Fibroblast of lung (primary cell): ENCODE results near the gene SRSF5. TPM values are rescaled to one million over a fixed set of nuclear protein-coding genes. Genes with fewer than 3 reads are reported as not detected.

Experiments
- DNase-seq, 2 donors: peaks; one replicate each; pipeline versions ENCODE4 v3.0.0 to v3.0.0-alpha.2; 2010; ENCODE audit warnings: low read depth in 2 of 2
- H2AFZ ChIP-seq: 2 replicates; pipeline ENCODE4 v1.5.1; 2012; ENCODE audit warnings: low read length, control low read depth, inconsistent platforms
- H3K27ac ChIP-seq: 2 replicates; pipeline ENCODE4 v1.5.1; 2011; ENCODE audit warnings: low read length, control low read depth; ENCODE audit not compliant: insufficient read depth
- H3K27me3 ChIP-seq: 2 replicates; pipeline ENCODE4 v1.5.1; 2011; ENCODE audit warnings: mild to moderate bottlenecking, low read length; ENCODE audit not compliant: control insufficient read depth, insufficient read depth
- H3K36me3 ChIP-seq: 2 replicates; pipeline ENCODE4 v1.5.1; 2011; ENCODE audit warnings: low read length; ENCODE audit not compliant: control insufficient read depth, insufficient read depth
- H3K4me1 ChIP-seq: 2 replicates; pipeline ENCODE4 v1.5.1; 2011; ENCODE audit warnings: low read length; ENCODE audit not compliant: control insufficient read depth, insufficient read depth; ENCODE audit errors: extremely low read depth
- H3K4me2 ChIP-seq: 2 replicates; pipeline ENCODE4 v1.5.1; 2011; ENCODE audit warnings: low read length, control low read depth; ENCODE audit not compliant: insufficient read depth; ENCODE audit errors: extremely low read depth
- H3K4me3 ChIP-seq, 4 experiments: fragments of 200-600 bp in 1 of 4; sonication (generic) in 1 of 4; replicated peaks in 1 of 4; 2 replicates each; pipeline ENCODE4 v1.5.1; 2011 to 2016; ENCODE audit warnings: low read length in 4 of 4, low read depth in 3 of 4, mild to moderate bottlenecking in 3 of 4, control low read depth in 2 of 4, inconsistent platforms in 1 of 4, mixed read lengths in 1 of 4; ENCODE audit not compliant: insufficient read depth in 1 of 4; ENCODE audit errors: control extremely low read depth in 1 of 4
- H3K79me2 ChIP-seq: 2 replicates; pipeline ENCODE4 v1.5.1; 2012; ENCODE audit warnings: mild to moderate bottlenecking, low read length, inconsistent platforms; ENCODE audit not compliant: control insufficient read depth, insufficient read depth
- H3K9ac ChIP-seq: 2 replicates; pipeline ENCODE4 v1.5.1; 2011; ENCODE audit warnings: mild to moderate bottlenecking, low read length, control low read depth; ENCODE audit not compliant: insufficient read depth
- H3K9me3 ChIP-seq: 2 replicates; pipeline ENCODE4 v1.5.1; 2012; ENCODE audit warnings: low read depth, low read length; ENCODE audit not compliant: control insufficient read depth, insufficient read depth
- H4K20me1 ChIP-seq: 2 replicates; pipeline ENCODE4 v1.5.1; 2011; ENCODE audit warnings: low read length; ENCODE audit not compliant: control insufficient read depth, insufficient read depth; ENCODE audit errors: extremely low read depth
- EZH2 ChIP-seq: IDR thresholded peaks from 2 replicates; pipeline ENCODE4 v1.5.1; 2012; ENCODE audit warnings: low read length, control low read depth, mild to moderate bottlenecking; ENCODE audit errors: missing control alignments
- polyA plus RNA-seq, 2 donors: library from polyadenylated mRNA; depleted of rRNA in 1 of 2; stranded (reverse) in 1 of 2; unstranded in 1 of 2; fragments of >200 nt; gene quantifications; 2 replicates each; pipeline ENCODE4 v1.2.1, GENCODE V29; 2011 to 2012; ENCODE audit warnings: missing spikeins in 1 of 2
- total RNA-seq: library from RNA; depleted of rRNA; stranded (reverse); fragments of >200 nt; gene quantifications from 2 replicates; pipeline ENCODE4 v1.2.1, GENCODE V29; 2014
- TF ChIP-seq, protein P1 (sequence below), 2 donors: IDR thresholded peaks in 1 of 2; conservative IDR thresholded peaks in 1 of 2; 1 replicate in 1 of 2; 2 replicates in 1 of 2; pipeline ENCODE4 v1.5.1; 2011 to 2012; ENCODE audit warnings: low read length in 2 of 2, control low read depth in 1 of 2, inconsistent platforms in 1 of 2, low read depth in 1 of 2, mild to moderate bottlenecking in 1 of 2

Gene SRSF5
- total and polyA plus RNA-seq, 2 donors (not counting 1 experiment from before 2014, with no cell fraction given), result 141 to 283 TPM

DNA sequence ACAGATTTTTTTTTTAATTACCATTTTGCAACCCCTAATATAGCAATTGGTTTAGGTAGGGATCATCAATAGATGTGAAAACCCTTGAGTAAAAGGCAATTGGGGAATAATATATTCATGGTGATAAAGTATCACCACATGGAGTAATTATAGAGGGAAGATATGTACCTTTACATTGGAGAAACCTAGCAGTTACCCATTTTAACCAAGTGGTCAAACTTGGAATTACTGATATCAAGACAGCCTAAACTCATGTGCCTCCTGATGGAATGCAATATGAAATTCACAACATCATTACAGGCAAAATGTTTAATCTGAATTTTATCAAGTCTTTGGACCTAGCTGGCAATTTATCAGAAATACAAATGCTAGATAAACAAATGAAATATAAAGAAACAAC, 36.8 kb downstream of the SRSF5 start:
- Histone ChIP-seq H3K36me3 (no peaks in the 10 kb centered on the region), H3K27me3 (peaks cover 3% of the 10 kb centered on the region), H3K9me3 (no peaks in the 10 kb centered on the region), H3K4me3 (no peak overlapping the region), H3K4me2 (no peak overlapping the region), H3K79me2 (no peaks in the 10 kb centered on the region), H3K27ac (no peak overlapping the region), H3K4me1 (no peaks in the 10 kb centered on the region), H3K9ac (no peak overlapping the region), H2AFZ (no peak overlapping the region), H4K20me1 (no peaks in the 10 kb centered on the region)
- TF ChIP-seq EZH2, result no peak
- TF ChIP-seq, protein P1, sequence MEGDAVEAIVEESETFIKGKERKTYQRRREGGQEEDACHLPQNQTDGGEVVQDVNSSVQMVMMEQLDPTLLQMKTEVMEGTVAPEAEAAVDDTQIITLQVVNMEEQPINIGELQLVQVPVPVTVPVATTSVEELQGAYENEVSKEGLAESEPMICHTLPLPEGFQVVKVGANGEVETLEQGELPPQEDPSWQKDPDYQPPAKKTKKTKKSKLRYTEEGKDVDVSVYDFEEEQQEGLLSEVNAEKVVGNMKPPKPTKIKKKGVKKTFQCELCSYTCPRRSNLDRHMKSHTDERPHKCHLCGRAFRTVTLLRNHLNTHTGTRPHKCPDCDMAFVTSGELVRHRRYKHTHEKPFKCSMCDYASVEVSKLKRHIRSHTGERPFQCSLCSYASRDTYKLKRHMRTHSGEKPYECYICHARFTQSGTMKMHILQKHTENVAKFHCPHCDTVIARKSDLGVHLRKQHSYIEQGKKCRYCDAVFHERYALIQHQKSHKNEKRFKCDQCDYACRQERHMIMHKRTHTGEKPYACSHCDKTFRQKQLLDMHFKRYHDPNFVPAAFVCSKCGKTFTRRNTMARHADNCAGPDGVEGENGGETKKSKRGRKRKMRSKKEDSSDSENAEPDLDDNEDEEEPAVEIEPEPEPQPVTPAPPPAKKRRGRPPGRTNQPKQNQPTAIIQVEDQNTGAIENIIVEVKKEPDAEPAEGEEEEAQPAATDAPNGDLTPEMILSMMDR (conservative IDR thresholded peaks at IDR 0.05 in 1 of 2, IDR thresholded peaks at IDR 0.05 in 1 of 2; ENCODE audit: low read depth in 1 of 2, low read length in 2 of 2), result peak in 1 of 2 donors; percentile 30
- DNase-seq, result no peak

GRCh38 chr14:69804902-69805301, 38.0 kb downstream of the SRSF5 start:
- Histone ChIP-seq H3K4me1 (no peaks in the 10 kb centered on the region), H3K4me2 (no peak overlapping the region), H3K9me3 (no peaks in the 10 kb centered on the region), H3K9ac (no peak overlapping the region), H4K20me1 (no peaks in the 10 kb centered on the region), H3K36me3 (no peaks in the 10 kb centered on the region), H2AFZ (no peak overlapping the region), H3K79me2 (no peaks in the 10 kb centered on the region), H3K27me3 (peaks cover 3% of the 10 kb centered on the region), H3K4me3 (no peak overlapping the region), H3K27ac (no peak overlapping the region)
- no peak for TF ChIP-seq EZH2
- TF ChIP-seq, protein P1 (conservative IDR thresholded peaks at IDR 0.05 in 1 of 2, IDR thresholded peaks at IDR 0.05 in 1 of 2; ENCODE audit: low read depth in 1 of 2, low read length in 2 of 2), result no peak
- no peak for DNase-seq

DNA sequence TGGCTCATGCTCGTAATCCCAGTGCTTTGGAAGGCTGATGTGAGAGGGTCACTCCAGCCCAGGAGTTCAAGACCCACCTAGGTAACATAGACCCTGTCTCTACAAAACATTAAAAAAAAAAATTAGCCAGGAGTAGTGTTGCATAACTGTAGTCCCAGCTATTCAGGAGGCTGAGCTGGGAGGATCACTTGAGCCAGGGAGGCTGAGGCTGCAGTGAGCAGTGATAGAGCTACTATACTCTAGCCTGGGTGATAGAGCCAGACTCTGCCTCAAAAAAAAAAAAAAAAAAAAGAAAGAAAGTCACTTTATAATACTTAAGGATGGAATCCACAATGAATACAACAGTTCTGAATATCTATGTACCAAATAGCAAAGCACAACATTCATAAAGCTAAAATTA, 40.2 kb downstream of the SRSF5 start:
- no peaks in the 10 kb centered on the region for H4K20me1 ChIP-seq
- no peaks in the 10 kb centered on the region for H3K9me3 ChIP-seq
- H3K36me3 ChIP-seq, result no peaks in the 10 kb centered on the region
- no peak overlapping the region for H3K4me2 ChIP-seq
- H3K79me2 ChIP-seq, result no peaks in the 10 kb centered on the region
- no peaks in the 10 kb centered on the region for H3K27me3 ChIP-seq
- H3K4me1 ChIP-seq, result no peaks in the 10 kb centered on the region
- TF ChIP-seq, protein P1 (conservative IDR thresholded peaks at IDR 0.05 in 1 of 2, IDR thresholded peaks at IDR 0.05 in 1 of 2; ENCODE audit: low read depth in 1 of 2, low read length in 2 of 2), result no peak
- no peak for TF ChIP-seq EZH2
- H2AFZ ChIP-seq, result no peak overlapping the region
- no peak for DNase-seq
- H3K27ac ChIP-seq, result no peak overlapping the region
- H3K9ac ChIP-seq, result no peak overlapping the region
- H3K4me3 ChIP-seq, result no peak overlapping the region
